Epithelial cell of prostate (primary cell): ENCODE data around the gene VTI1B.

Source experiments
- DNase-seq: peaks from one replicate; pipeline ENCODE4 v3.0.0-alpha.2; 2011; ENCODE audit warnings: low read depth, low spot score
- H3K27ac ChIP-seq: fragments of 450-650 bp; 2 replicates; pipeline ENCODE4 v1.5.1; 2017; ENCODE audit warnings: mild to moderate bottlenecking

The VTI1B gene

GRCh38 chr14:67680121-67680602 is 5.7 kb upstream of the VTI1B start:
- peak overlapping the region; percentile 54 for H3K27ac ChIP-seq
- DNase-seq, result peak; percentile 59

- DNase-seq, result no peak
Measured at GRCh38 chr14:67679006-67679405, 4.6 kb upstream of the VTI1B start.

GRCh38 chr14:67675219-67675582 is 769 bp upstream of the VTI1B start:
- no peak for DNase-seq
- H3K27ac ChIP-seq, result peak overlapping the region; percentile 82

More at GRCh38 chr14:67679006-67679405, 4.6 kb upstream of the VTI1B start:
- no peak overlapping the region for H3K27ac ChIP-seq

GRCh38 chr14:67674139-67674479 is 323 bp downstream of the VTI1B start:
- H3K27ac ChIP-seq, result peak overlapping the region; percentile 82
- no peak for DNase-seq

GRCh38 chr14:67673451-67673850 is 981 bp downstream of the VTI1B start:
- H3K27ac ChIP-seq, result peak overlapping the region; percentile 82
- no peak for DNase-seq

- no peak for DNase-seq
- H3K27ac ChIP-seq, result no peak overlapping the region
Measured at GRCh38 chr14:67668559-67668958, 5.9 kb downstream of the VTI1B start.

GRCh38 chr14:67666750-67667449 is 7.5 kb downstream of the VTI1B start:
- DNase-seq, result no peak
- no peak overlapping the region for H3K27ac ChIP-seq

- H3K27ac ChIP-seq, result peak overlapping the region; percentile 7
Measured at GRCh38 chr14:67665868-67666267, 8.6 kb downstream of the VTI1B start.

GRCh38 chr14:67663633-67664032 is 10.8 kb downstream of the VTI1B start:
- peak overlapping the region; percentile 75 for H3K27ac ChIP-seq

More at GRCh38 chr14:67665868-67666267, 8.6 kb downstream of the VTI1B start:
- DNase-seq, result no peak

GRCh38 chr14:67653651-67654280 is 20.7 kb downstream of the VTI1B start:
- H3K27ac ChIP-seq, result peak overlapping the region; percentile 46
- DNase-seq, result no peak

More at GRCh38 chr14:67663633-67664032, 10.8 kb downstream of the VTI1B start:
- DNase-seq, result peak; percentile 45

- no peak for DNase-seq
- peak overlapping the region; percentile 65 for H3K27ac ChIP-seq
Measured at GRCh38 chr14:67652189-67652588, 22.2 kb downstream of the VTI1B start.

- H3K27ac ChIP-seq, result peak overlapping the region; percentile 65
- DNase-seq, result peak; percentile 50
Measured at GRCh38 chr14:67650694-67651093, 23.7 kb downstream of the VTI1B start.

GRCh38 chr14:67650151-67650550 is 24.3 kb downstream of the VTI1B start:
- peak overlapping the region; percentile 65 for H3K27ac ChIP-seq
- DNase-seq, result no peak

GRCh38 chr14:67646131-67646530 is 28.3 kb downstream of the VTI1B start:
- no peak overlapping the region for H3K27ac ChIP-seq
- no peak for DNase-seq

GRCh38 chr14:67645414-67645813 is 29.0 kb downstream of the VTI1B start:
- no peak overlapping the region for H3K27ac ChIP-seq
- DNase-seq, result no peak

GRCh38 chr14:67644428-67644827 is 30.0 kb downstream of the VTI1B start:
- peak overlapping the region; percentile 11 for H3K27ac ChIP-seq
- no peak for DNase-seq

- H3K27ac ChIP-seq, result peak overlapping the region; percentile 11
- no peak for DNase-seq
Measured at GRCh38 chr14:67643713-67644112, 30.7 kb downstream of the VTI1B start.

- no peak for DNase-seq
- no peak overlapping the region for H3K27ac ChIP-seq
Measured at GRCh38 chr14:67641902-67642749, 32.3 kb downstream of the VTI1B start.

- H3K27ac ChIP-seq, result no peak overlapping the region
- DNase-seq, result no peak
Measured at GRCh38 chr14:67641480-67641879, 33.0 kb downstream of the VTI1B start.

GRCh38 chr14:67638642-67639041 is 35.8 kb downstream of the VTI1B start:
- H3K27ac ChIP-seq, result no peak overlapping the region
- DNase-seq, result no peak
